ENCODE results near the gene UPK3BL1.
"Not testable (repeated sequence)": the region's sequence is repeated elsewhere in the genome, so short reads cannot be mapped to it uniquely, and the experiment has no call there.

UPK3BL1 gene

DNA sequence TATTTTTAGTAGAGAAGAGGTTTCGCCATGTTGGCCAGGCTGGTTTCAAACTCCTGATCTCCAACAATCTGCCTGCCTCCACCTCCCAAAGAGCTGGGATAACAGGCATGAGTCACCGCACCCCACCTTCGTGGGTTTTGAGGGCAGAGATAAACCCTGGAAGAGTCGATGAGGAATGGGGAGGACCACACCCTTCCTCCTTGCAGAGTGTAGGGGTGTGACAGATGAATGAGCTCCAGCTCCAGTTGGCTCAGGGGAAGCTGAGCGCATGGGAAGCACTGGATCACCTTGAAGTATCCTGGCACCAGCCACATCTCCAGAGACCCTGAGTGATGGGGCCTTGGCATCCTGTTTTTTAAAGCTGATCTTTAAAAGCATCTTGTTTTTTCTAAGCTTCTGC lies 40.0 kb upstream of the UPK3BL1 start:
- not testable (repeated sequence) for H3K14ac ChIP-seq (ENCODE audit: low read length); H3K9me3 ChIP-seq (replicated peaks in 1 of 2; ENCODE audit: control insufficient read depth in 2 of 2, insufficient read depth in 1 of 2, low read depth in 1 of 2, low read length in 2 of 2); H3K9ac ChIP-seq (ENCODE audit: low read depth, low read length, poor library complexity); H2BK120ac ChIP-seq (ENCODE audit: low read depth, low read length); H2BK5ac ChIP-seq (ENCODE audit: low read length); H2BK12ac ChIP-seq (ENCODE audit: low read length); H3K27me3 ChIP-seq (ENCODE audit: control insufficient read depth in 3 of 3, insufficient read depth in 3 of 3, low read depth in 1 of 3, low read length in 3 of 3); H2BK15ac ChIP-seq (ENCODE audit: low read length); H3K23ac ChIP-seq (ENCODE audit: low read depth, low read length, poor library complexity); H2AK5ac ChIP-seq (ENCODE audit: low read depth, low read length); H3K4me1 ChIP-seq (ENCODE audit: control insufficient read depth in 2 of 2, insufficient read depth in 1 of 2, low read depth in 1 of 2, low read length in 2 of 2); H4K8ac ChIP-seq (ENCODE audit: low read depth, low read length); H3K4me2 ChIP-seq (ENCODE audit: insufficient read depth, low read length, poor library complexity, severe bottlenecking); H2AFZ ChIP-seq (ENCODE audit: low read length); DNase-seq (ENCODE audit: low spot score); H3K79me1 ChIP-seq (ENCODE audit: low read depth, low read length); H3K4ac ChIP-seq (ENCODE audit: low read length); H3K27ac ChIP-seq (replicated peaks; ENCODE audit: low read length); H4K91ac ChIP-seq (ENCODE audit: low read depth, low read length, poor library complexity); H3K36me3 ChIP-seq (replicated peaks in 1 of 2; ENCODE audit: control insufficient read depth in 2 of 2, insufficient read depth in 2 of 2, low read length in 2 of 2); H3K18ac ChIP-seq (ENCODE audit: low read length); H3K4me3 ChIP-seq (ENCODE audit: low read length in 2 of 2)
- no CpG with 5 or more reads among the region's 5 CpGs for WGBS, 2 donors (ENCODE audit: extremely low coverage in 2 of 2, insufficient read length in 2 of 2, insufficient replicate concordance in 1 of 2)

GRCh38 chr7:102680780-102681179 lies 38.2 kb upstream of the UPK3BL1 start:
- H3K4ac ChIP-seq (ENCODE audit: low read length); H4K8ac ChIP-seq (ENCODE audit: low read depth, low read length); H2BK120ac ChIP-seq (ENCODE audit: low read depth, low read length); H3K4me2 ChIP-seq (ENCODE audit: insufficient read depth, low read length, poor library complexity, severe bottlenecking); H3K27ac ChIP-seq (replicated peaks; ENCODE audit: low read length); H3K23ac ChIP-seq (ENCODE audit: low read depth, low read length, poor library complexity); H4K91ac ChIP-seq (ENCODE audit: low read depth, low read length, poor library complexity); DNase-seq (ENCODE audit: low spot score); H3K27me3 ChIP-seq (ENCODE audit: control insufficient read depth in 3 of 3, insufficient read depth in 3 of 3, low read depth in 1 of 3, low read length in 3 of 3); H2BK5ac ChIP-seq (ENCODE audit: low read length); H2BK15ac ChIP-seq (ENCODE audit: low read length); H3K36me3 ChIP-seq (replicated peaks in 1 of 2; ENCODE audit: control insufficient read depth in 2 of 2, insufficient read depth in 2 of 2, low read length in 2 of 2); H3K4me3 ChIP-seq (ENCODE audit: low read length in 2 of 2); H3K9ac ChIP-seq (ENCODE audit: low read depth, low read length, poor library complexity); H3K14ac ChIP-seq (ENCODE audit: low read length); H3K18ac ChIP-seq (ENCODE audit: low read length); H3K4me1 ChIP-seq (ENCODE audit: control insufficient read depth in 2 of 2, insufficient read depth in 1 of 2, low read depth in 1 of 2, low read length in 2 of 2); H3K79me1 ChIP-seq (ENCODE audit: low read depth, low read length); H2BK12ac ChIP-seq (ENCODE audit: low read length); H2AFZ ChIP-seq (ENCODE audit: low read length); H3K9me3 ChIP-seq (replicated peaks in 1 of 2; ENCODE audit: control insufficient read depth in 2 of 2, insufficient read depth in 1 of 2, low read depth in 1 of 2, low read length in 2 of 2); H2AK5ac ChIP-seq (ENCODE audit: low read depth, low read length): not testable (repeated sequence)
- no CpG with 5 or more reads among the region's 5 CpGs for WGBS, 2 donors (ENCODE audit: extremely low coverage in 2 of 2, insufficient read length in 2 of 2, insufficient replicate concordance in 1 of 2)

GRCh38 chr7:102675545-102675944 lies 33.0 kb upstream of the UPK3BL1 start:
- H3K27ac ChIP-seq (replicated peaks; ENCODE audit: low read length); H3K4me3 ChIP-seq (ENCODE audit: low read length in 2 of 2); H3K4me2 ChIP-seq (ENCODE audit: insufficient read depth, low read length, poor library complexity, severe bottlenecking); H2BK15ac ChIP-seq (ENCODE audit: low read length); H3K9me3 ChIP-seq (replicated peaks in 1 of 2; ENCODE audit: control insufficient read depth in 2 of 2, insufficient read depth in 1 of 2, low read depth in 1 of 2, low read length in 2 of 2); H3K4me1 ChIP-seq (ENCODE audit: control insufficient read depth in 2 of 2, insufficient read depth in 1 of 2, low read depth in 1 of 2, low read length in 2 of 2); H3K9ac ChIP-seq (ENCODE audit: low read depth, low read length, poor library complexity); H3K36me3 ChIP-seq (replicated peaks in 1 of 2; ENCODE audit: control insufficient read depth in 2 of 2, insufficient read depth in 2 of 2, low read length in 2 of 2); H2AK5ac ChIP-seq (ENCODE audit: low read depth, low read length); H3K27me3 ChIP-seq (ENCODE audit: control insufficient read depth in 3 of 3, insufficient read depth in 3 of 3, low read depth in 1 of 3, low read length in 3 of 3); H2BK120ac ChIP-seq (ENCODE audit: low read depth, low read length); H4K91ac ChIP-seq (ENCODE audit: low read depth, low read length, poor library complexity); H3K23ac ChIP-seq (ENCODE audit: low read depth, low read length, poor library complexity); DNase-seq (ENCODE audit: low spot score); H3K4ac ChIP-seq (ENCODE audit: low read length); H2BK12ac ChIP-seq (ENCODE audit: low read length); H2BK5ac ChIP-seq (ENCODE audit: low read length); H3K18ac ChIP-seq (ENCODE audit: low read length); H4K8ac ChIP-seq (ENCODE audit: low read depth, low read length); H3K79me1 ChIP-seq (ENCODE audit: low read depth, low read length); H2AFZ ChIP-seq (ENCODE audit: low read length); H3K14ac ChIP-seq (ENCODE audit: low read length): not testable (repeated sequence)
- whole genome bisulfite sequencing, 2 donors (ENCODE audit: extremely low coverage in 2 of 2, insufficient read length in 2 of 2, insufficient replicate concordance in 1 of 2) = no CpG with 5 or more reads among the region's 2 CpGs

GRCh38 chr7:102673447-102674067 lies 31.0 kb upstream of the UPK3BL1 start:
- H2BK120ac ChIP-seq (ENCODE audit: low read depth, low read length); DNase-seq (ENCODE audit: low spot score); H2AFZ ChIP-seq (ENCODE audit: low read length); H4K91ac ChIP-seq (ENCODE audit: low read depth, low read length, poor library complexity); H2BK5ac ChIP-seq (ENCODE audit: low read length); H3K18ac ChIP-seq (ENCODE audit: low read length); H2BK15ac ChIP-seq (ENCODE audit: low read length); H3K9me3 ChIP-seq (replicated peaks in 1 of 2; ENCODE audit: control insufficient read depth in 2 of 2, insufficient read depth in 1 of 2, low read depth in 1 of 2, low read length in 2 of 2); H3K4me3 ChIP-seq (ENCODE audit: low read length in 2 of 2); H3K27ac ChIP-seq (replicated peaks; ENCODE audit: low read length); H3K23ac ChIP-seq (ENCODE audit: low read depth, low read length, poor library complexity); H3K4ac ChIP-seq (ENCODE audit: low read length); H3K36me3 ChIP-seq (replicated peaks in 1 of 2; ENCODE audit: control insufficient read depth in 2 of 2, insufficient read depth in 2 of 2, low read length in 2 of 2); H3K9ac ChIP-seq (ENCODE audit: low read depth, low read length, poor library complexity); H3K4me1 ChIP-seq (ENCODE audit: control insufficient read depth in 2 of 2, insufficient read depth in 1 of 2, low read depth in 1 of 2, low read length in 2 of 2); H3K14ac ChIP-seq (ENCODE audit: low read length); H2BK12ac ChIP-seq (ENCODE audit: low read length); H2AK5ac ChIP-seq (ENCODE audit: low read depth, low read length); H3K27me3 ChIP-seq (ENCODE audit: control insufficient read depth in 3 of 3, insufficient read depth in 3 of 3, low read depth in 1 of 3, low read length in 3 of 3); H4K8ac ChIP-seq (ENCODE audit: low read depth, low read length); H3K79me1 ChIP-seq (ENCODE audit: low read depth, low read length); H3K4me2 ChIP-seq (ENCODE audit: insufficient read depth, low read length, poor library complexity, severe bottlenecking): not testable (repeated sequence)
- no CpG with 5 or more reads among the region's 9 CpGs for WGBS, 2 donors (ENCODE audit: extremely low coverage in 2 of 2, insufficient read length in 2 of 2, insufficient replicate concordance in 1 of 2)

Data from neuronal stem cell (in vitro differentiated cells).